Sigmoid colon (tissue), 7 donors: ENCODE results near the gene ELMO2. TPM values are rescaled to one million over a fixed set of nuclear protein-coding genes. Genes with fewer than 3 reads are reported as not detected.
A peak's percentile ranks its signal among the peaks of the same experiment; 100 is the strongest.

Experiments
- DNase-seq: peaks from one replicate; pipeline ENCODE4 v3.0.0-alpha.2; 2019
- H3K27ac ChIP-seq, 4 donors: fragments of 200-600 bp; sonication (generic); one replicate each; pipeline ENCODE4 v1.5.1; 2016 to 2019; ENCODE audit warnings: mild to moderate bottlenecking in 1 of 4
- H3K27me3 ChIP-seq, 3 donors: fragments of 200-600 bp; sonication (generic); one replicate each; pipeline ENCODE4 v1.5.1; 2019; ENCODE audit warnings: mild to moderate bottlenecking in 1 of 3
- H3K36me3 ChIP-seq, 4 donors: fragments of 200-600 bp; sonication (generic); one replicate each; pipeline ENCODE4 v1.5.1; 2016 to 2019
- H3K4me1 ChIP-seq, 4 donors: fragments of 200-600 bp; sonication (generic); one replicate each; pipeline ENCODE4 v1.5.1; 2017 to 2019
- H3K4me3 ChIP-seq, 4 donors: fragments of 200-600 bp; sonication (generic); one replicate each; pipeline ENCODE4 v1.5.1; 2017 to 2019; ENCODE audit warnings: mild to moderate bottlenecking in 2 of 4, moderate library complexity in 1 of 4
- H3K9me3 ChIP-seq, 4 donors: fragments of 200-600 bp in 3 of 4; sonication (generic) in 3 of 4; one replicate each; pipeline versions ENCODE4 v1.5.1 to v1.6.1; 2013 to 2019
- CTCF ChIP-seq, 4 experiments: fragments of 450-650 bp in 3 of 4; fragments of 200-600 bp in 1 of 4; IDR thresholded peaks; one replicate each; pipeline ENCODE4 v1.5.1; 2016 to 2019; ENCODE audit warnings: antibody characterized with exemption in 4 of 4, mild to moderate bottlenecking in 3 of 4, moderate library complexity in 2 of 4
- EP300 ChIP-seq, 4 donors: sonication (generic); formaldehyde crosslinking; IDR thresholded peaks; one replicate each; pipeline ENCODE4 v1.6.1; 2017; ENCODE audit warnings: antibody characterized with exemption in 4 of 4
- POLR2A ChIP-seq, 2 donors: fragments of 450-650 bp; IDR thresholded peaks; one replicate each; pipeline ENCODE4 v1.6.1; 2016; ENCODE audit warnings: antibody characterized with exemption in 2 of 2, mild to moderate bottlenecking in 2 of 2, moderate library complexity in 2 of 2
- POLR2AphosphoS5 ChIP-seq, 4 donors: sonication (generic); formaldehyde crosslinking; IDR thresholded peaks; one replicate each; pipeline ENCODE4 v1.6.1; 2017; ENCODE audit warnings: antibody characterized with exemption in 4 of 4
- WGBS, 2 donors: extraction: QIAGEN DNeasy Blood & Tissue Kit; methylation state at CpG; one replicate each; pipeline ENCODE4 v1.1.7; 2013; 5-methylcytosine and 5-hydroxymethylcytosine counted together
- intact Hi-C: fragments of 100-400 bp; cut with DNase I; formaldehyde crosslinking; loops from one replicate; pipeline ENCODE4 v1.15.1; 2023
- polyA plus RNA-seq, 3 donors: library from polyadenylated mRNA; stranded (reverse); fragments of 200-250 nt; gene quantifications; one replicate each; pipeline ENCODE4 v1.2.3, GENCODE V29; 2013
- total RNA-seq, 4 donors: library from RNA; depleted of rRNA; stranded (reverse); fragments of >200 nt; gene quantifications; one replicate each; pipeline ENCODE4 v1.1.0, GENCODE V29; 2016
- donor health status: healthy with polysubstance abuse.
- donor health status: Bipolar disorder and iron deficiency.
- donor health status: healthy.

Gene ELMO2
- total and polyA plus RNA-seq, 7 donors, result 13.2 to 52.1 (median 40.3) TPM

GRCh38 chr20:46356195-46357029 lies 50.0 kb downstream of the ELMO2 start:
- DNase-seq, result no peak
- intact Hi-C loops, result no loop called here
- no peaks in the 10 kb centered on the region for H3K27me3 ChIP-seq
- H3K9me3 ChIP-seq, result no peaks in the 10 kb centered on the region
- no peak overlapping the region for H3K4me3 ChIP-seq
- TF ChIP-seq POLR2A (IDR thresholded peaks at IDR 0.05) (no peak), POLR2AphosphoS5 (IDR thresholded peaks at IDR 0.05) (no peak), CTCF (IDR thresholded peaks at IDR 0.05) (no peak), EP300 (IDR thresholded peaks at IDR 0.05) (no peak)
- WGBS, 2 donors, result 82 to 85% methylated on average over 23 of the region's 23 CpGs
- peak overlapping the region; percentile 21 to 52 (median 38) for H3K27ac ChIP-seq
- H3K36me3 ChIP-seq, result peaks cover 0 to 9% (median 1%) of the 10 kb centered on the region in 4 donors
- H3K4me1 ChIP-seq, result peaks cover 0 to 30% (median 17%) of the 10 kb centered on the region in 4 donors

GRCh38 chr20:46355778-46356177 lies 50.6 kb downstream of the ELMO2 start:
- peaks cover 0 to 27% (median 16%) of the 10 kb centered on the region in 4 donors for H3K4me1 ChIP-seq
- H3K27ac ChIP-seq, result no peak overlapping the region
- peaks cover 0 to 14% (median 1%) of the 10 kb centered on the region in 4 donors for H3K36me3 ChIP-seq
- no peaks in the 10 kb centered on the region for H3K27me3 ChIP-seq
- WGBS, 2 donors, result 89 to 91% methylated on average over 7 of the region's 7 CpGs
- intact Hi-C loops, result no loop called here
- no peak overlapping the region for H3K4me3 ChIP-seq
- TF ChIP-seq POLR2AphosphoS5 (IDR thresholded peaks at IDR 0.05), result no peak
- TF ChIP-seq POLR2A (IDR thresholded peaks at IDR 0.05), result no peak
- no peak for TF ChIP-seq EP300 (IDR thresholded peaks at IDR 0.05)
- TF ChIP-seq CTCF (IDR thresholded peaks at IDR 0.05), result no peak
- no peak for DNase-seq
- H3K9me3 ChIP-seq, result no peaks in the 10 kb centered on the region

GRCh38 chr20:46354920-46355654 lies 51.3 kb downstream of the ELMO2 start:
- Histone ChIP-seq H3K36me3 (peaks cover 0 to 21% (median 1%) of the 10 kb centered on the region in 4 donors), H3K27me3 (no peaks in the 10 kb centered on the region), H3K4me3 (no peak overlapping the region), H3K9me3 (no peaks in the 10 kb centered on the region), H3K4me1 (peaks cover 0 to 25% (median 15%) of the 10 kb centered on the region in 4 donors), H3K27ac (no peak overlapping the region)
- DNase-seq, result no peak
- TF ChIP-seq EP300 (IDR thresholded peaks at IDR 0.05) (no peak), POLR2AphosphoS5 (IDR thresholded peaks at IDR 0.05) (no peak)
- intact Hi-C loops, result no loop called here
- WGBS, 2 donors, result 95% methylated on average over 20 of the region's 20 CpGs

- no peaks in the 10 kb centered on the region for H3K9me3 ChIP-seq
- peaks cover 0 to 19% (median 12%) of the 10 kb centered on the region in 4 donors for H3K4me1 ChIP-seq
- WGBS, 2 donors, result 88 to 91% methylated on average over 4 of the region's 4 CpGs
- H3K4me3 ChIP-seq, result no peak overlapping the region
- DNase-seq, result no peak
- TF ChIP-seq POLR2A (IDR thresholded peaks at IDR 0.05) (no peak), POLR2AphosphoS5 (IDR thresholded peaks at IDR 0.05) (no peak), EP300 (IDR thresholded peaks at IDR 0.05) (no peak), CTCF (IDR thresholded peaks at IDR 0.05) (no peak)
- intact Hi-C loops, result no loop called here
- H3K27me3 ChIP-seq, result no peaks in the 10 kb centered on the region
- H3K36me3 ChIP-seq, result peaks cover 0 to 29% (median 1%) of the 10 kb centered on the region in 4 donors
- no peak overlapping the region for H3K27ac ChIP-seq
These were observed 52.2 kb downstream of the ELMO2 start for GRCh38 chr20:46354207-46354555.
